NCI-H1092 treated with DMSO at 0.1 percent for 48 hours (cell line): Measurements from ENCODE around the gene TMPRSS11F.

Experiments used
- DNase-seq: peaks from one replicate; lab custom pipeline; 2025; lab: John Stamatoyannopoulos, UW

Gene TMPRSS11F

DNA sequence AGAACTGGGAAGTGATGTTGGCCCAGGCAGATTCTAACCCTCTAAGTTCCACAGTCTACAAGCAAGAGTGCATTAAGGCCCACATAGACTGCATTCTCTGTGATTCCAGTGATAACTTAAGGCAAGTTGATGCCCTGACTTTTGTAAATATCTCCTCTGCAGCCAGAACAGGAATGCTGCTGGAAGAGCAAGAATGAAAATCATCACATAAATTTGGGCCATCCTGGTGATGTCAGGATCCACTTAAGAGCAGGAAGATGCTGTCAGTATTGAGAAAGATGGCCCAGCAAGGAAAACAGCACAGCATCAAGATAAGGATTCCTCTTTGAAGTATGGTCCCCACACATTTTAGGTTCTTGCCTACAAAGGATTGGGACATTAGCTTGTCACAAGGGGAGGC is 52.4 kb downstream of the TMPRSS11F start:
- no peak for DNase-seq

DNA sequence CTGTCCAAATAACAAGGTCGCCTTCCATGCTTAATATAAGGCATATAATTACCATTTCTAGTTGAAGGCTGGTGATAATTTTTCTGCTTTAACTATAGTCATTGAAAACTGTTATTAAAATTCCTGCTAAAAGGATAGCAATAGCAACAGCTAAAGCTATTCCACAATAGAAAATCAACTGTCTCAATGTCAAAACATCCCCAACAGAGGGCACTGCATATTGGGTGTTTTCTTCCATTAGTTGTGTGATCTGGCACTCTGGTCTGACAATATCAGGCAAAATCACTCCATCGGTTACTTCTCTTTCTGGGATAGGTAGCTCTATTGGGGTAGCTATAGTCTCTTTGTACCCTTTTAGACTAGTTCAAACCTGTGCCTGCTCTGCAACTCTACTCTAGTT is 53.5 kb downstream of the TMPRSS11F start:
- no peak for DNase-seq

GRCh38 chr4:68074397-68074796 is 55.3 kb downstream of the TMPRSS11F start:
- no peak for DNase-seq

- no peak for DNase-seq
Observed at GRCh38 chr4:68070302-68070701, 59.4 kb downstream of the TMPRSS11F start.

DNA sequence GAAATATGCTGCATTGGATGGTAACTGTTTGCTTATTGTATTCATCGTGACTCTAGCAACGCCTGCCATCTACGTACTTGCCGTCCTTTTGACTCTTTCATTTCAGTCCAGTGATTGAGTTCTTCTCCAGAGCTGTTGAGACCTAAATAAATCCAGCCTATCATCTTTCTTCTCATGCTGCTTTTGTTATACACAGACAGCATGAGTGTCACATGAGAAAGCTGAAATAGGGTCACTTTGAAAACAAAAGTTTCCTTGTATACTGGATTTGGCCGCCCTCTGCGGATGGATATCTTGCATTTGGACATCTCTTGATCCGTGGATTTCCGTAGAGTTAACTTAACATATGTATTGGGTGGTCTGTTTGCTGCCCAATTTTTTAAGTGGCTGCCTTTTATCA is 67.2 kb downstream of the TMPRSS11F start:
- no peak for DNase-seq

DNA sequence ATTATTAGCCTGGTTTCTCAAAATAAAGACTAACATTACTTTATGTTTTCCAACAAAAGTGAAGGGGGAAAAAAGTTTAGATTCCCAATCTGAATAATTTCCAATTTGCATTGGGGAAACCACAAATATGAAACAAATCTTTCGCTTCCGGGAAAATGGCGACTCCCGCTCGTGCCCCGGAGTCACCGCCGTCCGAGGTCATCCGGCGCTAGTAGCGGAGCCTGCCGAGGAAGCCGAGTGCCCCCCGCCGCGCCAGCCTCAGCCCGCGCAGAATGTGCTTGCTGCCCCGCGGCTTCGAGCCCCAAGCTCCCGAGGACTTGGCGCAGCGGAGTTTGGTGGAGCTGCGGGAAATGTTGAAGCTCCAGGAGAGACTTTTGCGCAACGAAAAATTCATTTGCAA is 91.4 kb downstream of the TMPRSS11F start:
- DNase-seq: no peak

GRCh38 chr4:68021185-68021584 is 108.5 kb downstream of the TMPRSS11F start:
- DNase-seq: no peak

DNA sequence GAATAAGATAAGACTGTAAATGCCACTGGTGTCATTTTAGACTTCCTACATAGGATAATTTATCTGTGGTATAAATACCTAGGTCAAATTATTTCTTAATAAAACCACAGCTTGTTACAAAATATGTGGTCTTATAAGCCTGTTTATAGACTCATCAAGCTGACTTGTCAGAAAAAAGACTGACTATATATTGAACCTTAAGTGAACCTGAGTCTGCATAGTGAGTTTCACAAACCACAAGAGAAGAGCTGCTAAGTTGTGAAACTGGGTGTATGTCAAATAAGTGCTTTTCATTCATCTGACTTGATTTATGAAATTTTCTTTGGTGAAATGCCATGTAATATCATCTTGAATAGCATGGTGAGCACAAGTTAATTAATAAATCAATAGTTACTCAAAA is 118.0 kb downstream of the TMPRSS11F start:
- no peak for DNase-seq
